Colonic mucosa (tissue), 4 donors: ENCODE data around the gene COX19. TPM values are rescaled to one million over a fixed set of nuclear protein-coding genes. Genes with fewer than 3 reads are reported as not detected.

Source experiments
- DNase-seq: peaks from one replicate; pipeline ENCODE4 v3.0.0-alpha.2; 2020
- H3K27ac ChIP-seq: fragments of 200-600 bp; one replicate; pipeline ENCODE4 v1.8.0; 2021
- H3K27me3 ChIP-seq: fragments of 200-600 bp; one replicate; pipeline ENCODE4 v1.8.0; 2021
- H3K36me3 ChIP-seq: fragments of 200-600 bp; one replicate; pipeline ENCODE4 v1.8.0; 2021
- H3K4me1 ChIP-seq: fragments of 200-600 bp; one replicate; pipeline ENCODE4 v1.8.0; 2021; ENCODE audit warnings: mild to moderate bottlenecking
- H3K4me3 ChIP-seq: fragments of 200-600 bp; one replicate; pipeline ENCODE4 v1.8.0; 2021
- H3K9ac ChIP-seq, 2 donors: one replicate each; pipeline ENCODE4 v1.7.0; 2013; ENCODE audit warnings: control low read depth in 2 of 2, low read depth in 2 of 2, low read length in 2 of 2
- H3K9me3 ChIP-seq: fragments of 200-600 bp; one replicate; pipeline ENCODE4 v1.8.0; 2021
- CTCF ChIP-seq: fragments of 200-600 bp; IDR thresholded peaks from one replicate; pipeline ENCODE4 v1.8.0; 2022; ENCODE audit warnings: antibody characterized with exemption, mild to moderate bottlenecking
- intact Hi-C: fragments of 100-400 bp; cut with DNase I; formaldehyde crosslinking; loops from one replicate; pipeline ENCODE4 v1.14.1; 2022
- total RNA-seq, 2 donors: library from RNA; stranded (reverse); fragmentation: NEBNext Ultra II Directional in 1 of 2; extraction: Animal tissue kit (Norgen Biotek cat#: 25700) in 1 of 2; gene quantifications; one replicate each; pipeline ENCODE4 v1.2.1, GENCODE V29; 2021
- donor health status: healthy.
- donor health status: DM: no; HTN: no; CAD: no.
- donor health status: DM: no; HTN: no; CAD: no.

The COX19 gene
- total RNA-seq, 2 donors from 2014 or later: 11.6 to 16.5 TPM

DNA sequence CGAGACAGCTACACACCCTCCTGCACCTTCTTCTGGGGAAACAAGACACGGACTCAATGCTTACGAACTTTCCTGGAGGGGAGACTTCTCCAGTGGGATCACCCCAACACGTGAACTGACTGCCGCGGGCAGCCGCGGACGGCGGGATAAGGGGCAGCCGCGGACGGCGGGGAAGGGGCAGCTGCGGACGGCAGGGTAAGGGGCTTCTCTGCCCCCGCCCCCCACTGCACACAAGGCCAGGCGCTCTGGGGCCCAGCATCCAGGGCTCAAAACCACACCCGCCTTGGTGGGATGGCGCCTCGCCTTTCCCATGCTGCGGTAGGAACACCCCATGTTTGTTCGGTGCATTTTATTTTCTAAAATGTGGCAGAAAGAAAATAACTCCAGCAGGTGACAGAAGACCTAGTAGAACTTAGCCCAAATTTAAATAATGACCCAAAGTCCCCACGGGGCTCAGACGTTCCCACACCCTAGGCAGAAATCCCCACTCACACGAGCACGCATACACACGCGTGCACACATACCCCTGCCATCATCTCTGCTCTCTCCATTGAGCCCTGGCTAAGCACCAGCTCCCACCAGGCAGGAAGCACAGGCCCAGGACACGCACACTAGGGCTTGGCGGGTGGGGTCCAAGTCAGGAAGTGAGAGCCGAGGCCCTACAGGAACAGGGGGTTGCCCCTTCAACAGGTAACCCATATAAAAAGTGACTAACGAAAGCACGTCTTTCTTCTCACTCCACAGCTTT is 42.4 kb upstream of the COX19 start:
- DNase-seq: no peak
- no peaks in the 10 kb centered on the region for H3K4me1 ChIP-seq
- H3K9me3 ChIP-seq: no peaks in the 10 kb centered on the region
- intact Hi-C loops: no loop called here
- H3K36me3 ChIP-seq: no peaks in the 10 kb centered on the region
- no peak overlapping the region for H3K4me3 ChIP-seq
- no peak overlapping the region for H3K9ac ChIP-seq
- H3K27ac ChIP-seq: no peak overlapping the region
- no peak for TF ChIP-seq CTCF
- H3K27me3 ChIP-seq: no peaks in the 10 kb centered on the region

- no peak for DNase-seq
- intact Hi-C loops: no loop called here
- Histone ChIP-seq H3K4me3 (no peak overlapping the region), H3K4me1 (no peaks in the 10 kb centered on the region), H3K9ac (no peak overlapping the region), H3K27ac (no peak overlapping the region), H3K9me3 (no peaks in the 10 kb centered on the region), H3K27me3 (no peaks in the 10 kb centered on the region), H3K36me3 (no peaks in the 10 kb centered on the region)
- no peak for TF ChIP-seq CTCF
Measured at GRCh38 chr7:1016577-1017531, 41.5 kb upstream of the COX19 start.

DNA sequence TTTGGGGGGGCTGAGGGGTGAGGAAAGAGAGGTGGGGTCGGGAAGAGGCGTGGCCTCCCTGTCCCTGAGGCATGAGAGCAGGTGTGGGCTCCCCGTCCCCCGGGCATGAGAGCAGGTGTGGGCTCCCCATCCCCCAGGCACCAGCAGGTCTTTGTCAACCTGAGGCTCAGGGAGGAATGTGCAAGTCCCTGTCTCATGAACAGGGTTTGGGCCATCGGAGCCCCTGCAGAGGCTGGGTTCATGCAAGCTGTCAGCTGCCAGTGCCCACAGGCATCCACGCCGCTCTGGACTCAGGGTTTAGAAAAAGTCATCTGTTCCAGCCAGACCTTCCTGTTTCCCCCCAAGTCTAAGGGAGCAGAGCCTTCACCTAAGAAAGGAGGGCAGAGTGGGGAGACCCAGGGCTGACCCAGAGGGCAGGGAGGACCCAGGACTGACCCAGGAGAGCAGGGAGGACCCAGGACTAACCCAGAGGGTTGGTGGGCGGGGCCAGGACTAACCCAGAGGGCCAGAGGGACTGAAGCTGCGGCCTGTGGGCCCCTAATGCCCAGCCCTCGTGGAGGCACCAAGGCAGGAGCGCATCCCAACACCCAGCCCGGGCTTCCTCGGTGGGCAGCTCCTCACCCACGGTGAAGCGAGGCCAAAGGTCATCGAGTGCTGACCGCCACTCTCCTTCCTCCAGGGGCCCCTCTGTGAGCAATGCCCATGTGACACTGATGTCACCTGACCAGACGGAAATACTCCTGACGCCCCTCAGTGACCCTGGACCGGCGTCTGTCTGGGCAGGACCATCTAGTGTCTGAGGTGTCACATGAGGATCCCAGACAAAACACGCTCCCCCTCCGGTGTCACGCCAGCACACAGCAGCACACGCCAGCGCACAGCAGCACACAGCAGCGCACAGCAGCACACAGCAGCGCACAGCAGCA is 40.1 kb upstream of the COX19 start:
- Histone ChIP-seq H3K9me3 (no peaks in the 10 kb centered on the region), H3K36me3 (no peaks in the 10 kb centered on the region), H3K27ac (no peak overlapping the region), H3K9ac (no peak overlapping the region), H3K4me1 (no peaks in the 10 kb centered on the region), H3K4me3 (no peak overlapping the region), H3K27me3 (no peaks in the 10 kb centered on the region)
- DNase-seq: no peak
- TF ChIP-seq CTCF: no peak
- intact Hi-C loops: no loop called here

GRCh38 chr7:1014681-1015080 is 39.3 kb upstream of the COX19 start:
- Histone ChIP-seq H3K27ac (no peak overlapping the region), H3K36me3 (no peaks in the 10 kb centered on the region), H3K4me1 (no peaks in the 10 kb centered on the region), H3K27me3 (no peaks in the 10 kb centered on the region), H3K9ac (no peak overlapping the region), H3K9me3 (no peaks in the 10 kb centered on the region), H3K4me3 (no peak overlapping the region)
- no peak for DNase-seq
- no peak for TF ChIP-seq CTCF
- intact Hi-C loops: no loop called here

- H3K9me3 ChIP-seq: no peaks in the 10 kb centered on the region
- H3K4me1 ChIP-seq: no peaks in the 10 kb centered on the region
- no peak overlapping the region for H3K9ac ChIP-seq
- intact Hi-C loops: no loop called here
- no peak for DNase-seq
- no peak for TF ChIP-seq CTCF
- H3K27me3 ChIP-seq: no peaks in the 10 kb centered on the region
- H3K4me3 ChIP-seq: no peak overlapping the region
- H3K27ac ChIP-seq: no peak overlapping the region
- no peaks in the 10 kb centered on the region for H3K36me3 ChIP-seq
Measured at GRCh38 chr7:1013581-1013980, 38.2 kb upstream of the COX19 start.
